Activated CD4-positive, alpha-beta T cell treated with anti-CD3 and anti-CD28 coated beads, Interleukin-10, Interleukin-2, amounts not matched to agents 100 ng/mL and 50 ng/mL, durations not matched to agents 16 hours and 8 hours (primary cell): ENCODE measurements around the gene SIK1.
"Not testable (repeated sequence)": the region's sequence is repeated elsewhere in the genome, so short reads cannot be mapped to it uniquely, and the experiment has no call there.

Source experiments
- DNase-seq: peaks from one replicate; pipeline ENCODE4 v3.0.0-alpha.2; 2020

Gene SIK1

GRCh38 chr21:43426404-43427241, at the start of gene SIK1:
SIK1 (minus strand) TSS chr21:43427131; CDS start chr21:43426178, 953 bp downstream.
- DNase-seq: not testable (repeated sequence)

GRCh38 chr21:43471597-43472242, 44.8 kb upstream of the SIK1 start:
- not testable (repeated sequence) for DNase-seq

GRCh38 chr21:43469719-43470458, 43.0 kb upstream of the SIK1 start:
- not testable (repeated sequence) for DNase-seq

GRCh38 chr21:43467785-43468184, 40.9 kb upstream of the SIK1 start:
- peak; percentile 0 for DNase-seq

GRCh38 chr21:43465159-43465558, 38.2 kb upstream of the SIK1 start:
- not testable (repeated sequence) for DNase-seq

- DNase-seq: not testable (repeated sequence)
These were observed 36.7 kb upstream of the SIK1 start for GRCh38 chr21:43463498-43464261.

GRCh38 chr21:43462932-43463331, 36.0 kb upstream of the SIK1 start:
- not testable (repeated sequence) for DNase-seq

GRCh38 chr21:43460475-43460874, 33.5 kb upstream of the SIK1 start:
- DNase-seq: not testable (repeated sequence)

- not testable (repeated sequence) for DNase-seq
These were observed 32.1 kb upstream of the SIK1 start for GRCh38 chr21:43458995-43459394.

GRCh38 chr21:43456616-43457314, 29.8 kb upstream of the SIK1 start:
- DNase-seq: not testable (repeated sequence)

- not testable (repeated sequence) for DNase-seq
These were observed 28.8 kb upstream of the SIK1 start for GRCh38 chr21:43455717-43456116.

- DNase-seq: not testable (repeated sequence)
These were observed 27.2 kb upstream of the SIK1 start for GRCh38 chr21:43454176-43454575.

- DNase-seq: not testable (repeated sequence)
These were observed 24.9 kb upstream of the SIK1 start for GRCh38 chr21:43451850-43452249.

GRCh38 chr21:43450287-43450686, 23.4 kb upstream of the SIK1 start:
- not testable (repeated sequence) for DNase-seq

GRCh38 chr21:43447353-43447977, 20.5 kb upstream of the SIK1 start:
- not testable (repeated sequence) for DNase-seq

GRCh38 chr21:43446277-43446932, 19.5 kb upstream of the SIK1 start:
- not testable (repeated sequence) for DNase-seq

- not testable (repeated sequence) for DNase-seq
These were observed 17.6 kb upstream of the SIK1 start for GRCh38 chr21:43444524-43444923.

GRCh38 chr21:43442571-43442970, 15.6 kb upstream of the SIK1 start:
- not testable (repeated sequence) for DNase-seq

GRCh38 chr21:43440835-43441727, 14.2 kb upstream of the SIK1 start:
- DNase-seq: not testable (repeated sequence)
